HepG2 (cell line): ENCODE data around the gene RAB14. TPM values are rescaled to one million over a fixed set of nuclear protein-coding genes. Genes with fewer than 3 reads are reported as not detected.

Experiments
- GABPB1 ChIP-seq: IDR thresholded peaks from 2 replicates; pipeline ENCODE4 v1.6.1; 2016; ENCODE audit warnings: mild to moderate bottlenecking, missing genetic modification reagents, moderate library complexity, missing compliant biosample characterization
- HMGXB4 ChIP-seq, 2 experiments: sonication (generic) in 1 of 2; formaldehyde crosslinking in 1 of 2; IDR thresholded peaks; 2 replicates each; pipeline versions ENCODE4 v1.4.0 to v1.6.1; 2018 to 2020; ENCODE audit warnings: missing genetic modification reagents in 2 of 2, borderline replicate concordance in 1 of 2, low read depth in 1 of 2, mild to moderate bottlenecking in 1 of 2, missing biosample characterization in 1 of 2
- HNRNPH1 ChIP-seq: fragments of 200-400 bp; formaldehyde crosslinking; optimal IDR thresholded peaks from 2 replicates; pipeline ENCODE3; 2017; ENCODE audit warnings: mild to moderate bottlenecking, low read depth, low read length
- ISL2 ChIP-seq: sonication (generic); formaldehyde crosslinking; IDR thresholded peaks from 2 replicates; pipeline ENCODE4 v1.5.0; 2020; ENCODE audit warnings: missing genetic modification reagents
- MAZ ChIP-seq, 2 experiments: sonication (generic) in 1 of 2; formaldehyde crosslinking in 1 of 2; IDR thresholded peaks; 2 replicates each; pipeline versions ENCODE4 v1.5.0 to v1.6.1; 2012 to 2020; ENCODE audit warnings: low read depth in 2 of 2, mild to moderate bottlenecking in 2 of 2, borderline replicate concordance in 1 of 2, improper control_type of control experiment in 1 of 2, low read length in 1 of 2, missing genetic modification reagents in 1 of 2, moderate library complexity in 1 of 2
- MIER3 ChIP-seq: IDR thresholded peaks from 2 replicates; pipeline ENCODE4 v1.6.1; 2016; ENCODE audit warnings: missing compliant biosample characterization, borderline replicate concordance
- MIXL1 ChIP-seq: IDR thresholded peaks from 2 replicates; pipeline ENCODE4 v1.6.1; 2016
- MTF2 ChIP-seq: sonication (generic); formaldehyde crosslinking; IDR thresholded peaks from 2 replicates; pipeline ENCODE4 v1.5.0; 2020; ENCODE audit warnings: missing genetic modification reagents, borderline replicate concordance
- RAD21 ChIP-seq: fragments of 450-650 bp; formaldehyde crosslinking; IDR thresholded peaks from 2 replicates; pipeline ENCODE4 v1.5.0; 2020; ENCODE audit warnings: mild to moderate bottlenecking
- REXO4 ChIP-seq: sonication (generic); formaldehyde crosslinking; IDR thresholded peaks from 2 replicates; pipeline ENCODE4 v1.8.0; 2022; ENCODE audit warnings: missing genetic modification reagents, mild to moderate bottlenecking, borderline replicate concordance
- RFX5 ChIP-seq: IDR thresholded peaks from 2 replicates; pipeline ENCODE4 v1.6.1; 2011; ENCODE audit warnings: low read depth, low read length, improper control_type of control experiment
- SNAI1 ChIP-seq: sonication (generic); formaldehyde crosslinking; IDR thresholded peaks from 2 replicates; pipeline ENCODE4 v1.5.0; 2020; ENCODE audit warnings: mild to moderate bottlenecking, missing genetic modification reagents, borderline replicate concordance
- SOX13 ChIP-seq, 3 experiments: fragments of 450-650 bp in 1 of 3; sonication (generic) in 1 of 3; formaldehyde crosslinking in 1 of 3; IDR thresholded peaks in 2 of 3; conservative IDR thresholded peaks in 1 of 3; 2 replicates each; pipeline versions ENCODE4 v1.5.0 to v1.6.1; 2016 to 2020; ENCODE audit warnings: antibody characterized with exemption in 1 of 3, mild to moderate bottlenecking in 1 of 3, missing compliant biosample characterization in 1 of 3, missing genetic modification reagents in 1 of 3, moderate library complexity in 1 of 3
- TGIF2 ChIP-seq: IDR thresholded peaks from 2 replicates; pipeline ENCODE4 v1.6.1; 2016; ENCODE audit warnings: control low read depth, missing compliant biosample characterization
- U2AF1 ChIP-seq: fragments of 200-400 bp; formaldehyde crosslinking; optimal IDR thresholded peaks from 2 replicates; pipeline ENCODE3; 2017; ENCODE audit warnings: mild to moderate bottlenecking, low read depth, low read length
- WIZ ChIP-seq: sonication (generic); formaldehyde crosslinking; IDR thresholded peaks from 2 replicates; pipeline ENCODE4 v1.5.1; 2020; ENCODE audit warnings: mild to moderate bottlenecking, missing genetic modification reagents
- ZNF224 ChIP-seq: sonication (generic); formaldehyde crosslinking; IDR thresholded peaks from 2 replicates; pipeline ENCODE4 v1.5.0; 2020; ENCODE audit warnings: mild to moderate bottlenecking, missing genetic modification reagents
- ZNF605 ChIP-seq: sonication (generic); formaldehyde crosslinking; IDR thresholded peaks from 2 replicates; pipeline ENCODE4 v1.8.0; 2022; ENCODE audit warnings: mild to moderate bottlenecking, missing genetic modification reagents
- ZNF792 ChIP-seq: IDR thresholded peaks from 2 replicates; pipeline ENCODE4 v1.6.1; 2016
- ZNF83 ChIP-seq: sonication (generic); formaldehyde crosslinking; IDR thresholded peaks from 2 replicates; pipeline ENCODE4 v1.4.0; 2020; ENCODE audit warnings: missing genetic modification reagents, mild to moderate bottlenecking, borderline replicate concordance
- ZXDC ChIP-seq: sonication (generic); formaldehyde crosslinking; IDR thresholded peaks from 2 replicates; pipeline ENCODE4 v1.5.0; 2020; ENCODE audit warnings: mild to moderate bottlenecking, missing genetic modification reagents
- polyA plus RNA-seq, 8 experiments: library from polyadenylated mRNA; depleted of rRNA in 3 of 8; stranded (reverse) in 7 of 8; unstranded in 1 of 8; fragments of >200 nt; fragmentation: Illumina TruSeq in 4 of 8; extraction: Trizol in 4 of 8; gene quantifications; 2 replicates each; pipeline versions ENCODE4 v1.2.1 to v1.2.3, GENCODE V29; 2011 to 2016; ENCODE audit warnings: low read depth in 4 of 8, missing spikeins in 1 of 8, mixed read lengths in 1 of 8; ENCODE audit not compliant: insufficient read depth in 1 of 8
- total RNA-seq, 5 experiments: library from RNA; depleted of rRNA; stranded (reverse); fragments of >200 nt; fragmentation: Illumina TruSeq; extraction: Trizol; gene quantifications; 2 replicates each; pipeline ENCODE4 v1.2.3, GENCODE V29; 2016; ENCODE audit warnings: low read depth in 1 of 5

The RAB14 gene
- total and polyA plus RNA-seq, 2 of the 13 experiments (the other 11 are each of a cell fraction or from before 2014, with no cell fraction given), result 17.4 to 19.3 TPM

DNA sequence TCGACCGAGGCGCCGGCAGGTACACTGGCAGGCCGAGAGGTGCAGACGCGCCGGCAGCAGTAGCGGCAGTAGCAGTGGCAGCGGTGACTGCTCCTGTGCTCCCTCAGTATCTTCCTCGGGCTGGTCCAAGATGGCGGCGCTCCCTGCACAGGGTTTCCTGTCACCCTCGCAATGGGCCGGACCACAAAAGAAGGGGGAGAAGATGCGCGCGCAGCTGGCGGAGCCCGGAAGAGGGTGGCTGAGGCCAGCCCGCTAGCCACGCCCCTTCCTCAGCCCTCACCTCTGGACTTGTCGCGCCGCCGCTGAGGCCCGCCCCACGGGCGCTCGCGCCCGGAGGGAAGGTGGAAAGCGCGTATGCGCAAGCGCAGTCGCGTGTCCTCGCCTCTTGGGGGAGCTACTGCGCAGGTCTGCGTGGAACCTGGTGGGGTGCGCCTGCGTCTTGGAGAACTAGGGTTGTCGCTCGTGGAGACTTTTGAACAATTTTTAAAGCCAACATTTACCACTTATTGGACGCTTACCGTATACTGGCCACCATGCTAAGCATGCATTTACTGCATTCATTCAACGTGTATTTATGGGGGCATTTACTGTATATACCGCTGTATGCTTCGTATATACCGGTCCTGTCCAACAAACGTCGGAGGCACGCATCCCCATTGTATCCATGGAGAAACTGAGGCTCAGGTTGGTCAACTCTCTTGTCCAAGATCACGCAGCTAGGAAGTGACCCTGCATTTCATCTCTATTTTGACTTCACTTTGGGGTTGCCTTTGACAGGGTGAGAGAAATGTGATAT lies at the start of gene RAB14 (continued):
- peak; percentile 84 for TF ChIP-seq TGIF2 (CRISPR knock-in tag)
- TF ChIP-seq SNAI1 (CRISPR knock-in tag), result no peak
- no peak for TF ChIP-seq HNRNPH1
- 0 out of 2 replicates have a peak, but pooled peaks have one; percentile 13 for TF ChIP-seq ZNF83 (CRISPR knock-in tag)
- no peak; the same call in 1 of the 2 replicates for TF ChIP-seq WIZ
- peak; percentile 57; the same call in 1 of the 2 replicates for TF ChIP-seq ISL2 (CRISPR knock-in tag)
- TF ChIP-seq ZNF792 (CRISPR knock-in tag), result peak; percentile 80; the same call in 1 of the 2 replicates
- TF ChIP-seq SOX13 (IDR thresholded peaks at IDR 0.05), result no peak
- 0 out of 4 replicates have a peak, but pooled peaks of 1 of the 2 experiments have one; percentile 23 for TF ChIP-seq SOX13 (CRISPR knock-in tag; conservative IDR thresholded peaks at IDR 0.05 in 1 of 2, IDR thresholded peaks at IDR 0.05 in 1 of 2)
- no peak for TF ChIP-seq RFX5
- peak; percentile 100 for TF ChIP-seq ZXDC (CRISPR knock-in tag)
- peak; percentile 42 to 69 for TF ChIP-seq HMGXB4 (CRISPR knock-in tag; IDR thresholded peaks at IDR 0.05; ENCODE audit: borderline replicate concordance in 1 of 2, low read depth in 1 of 2)
- no peak for TF ChIP-seq MTF2 (CRISPR knock-in tag)
- peak; percentile 48 for TF ChIP-seq U2AF1
- peak; percentile 54 for TF ChIP-seq RAD21 (CRISPR knock-in tag)
- TF ChIP-seq MAZ (IDR thresholded peaks at IDR 0.05; ENCODE audit: borderline replicate concordance, low read depth, low read length), result peak; percentile 42; the same call in 1 of the 2 replicates
- TF ChIP-seq MAZ (CRISPR knock-in tag; IDR thresholded peaks at IDR 0.05; ENCODE audit: low read depth), result no peak; the same call in 1 of the 2 replicates
- peak; percentile 40; the same call in 1 of the 2 replicates for TF ChIP-seq MIER3 (CRISPR knock-in tag)
- peak; percentile 34; the same call in 1 of the 2 replicates for TF ChIP-seq MIXL1 (CRISPR knock-in tag)
- TF ChIP-seq ZNF605, result peak; percentile 83
- no peak for TF ChIP-seq ZNF224 (CRISPR knock-in tag)
- no peak for TF ChIP-seq REXO4 (CRISPR knock-in tag)
- TF ChIP-seq GABPB1, result peak; percentile 91
